ENCODE measurements around the gene GRID2. TPM values are rescaled to one million over a fixed set of nuclear protein-coding genes. Genes with fewer than 3 reads are reported as not detected.

The GRID2 gene
- total RNA-seq, 1 donor from 2014 or later = not detected

- no peaks in the 10 kb centered on the region for H3K27me3 ChIP-seq (ENCODE audit: low read depth)
- TF ChIP-seq, protein P1, sequence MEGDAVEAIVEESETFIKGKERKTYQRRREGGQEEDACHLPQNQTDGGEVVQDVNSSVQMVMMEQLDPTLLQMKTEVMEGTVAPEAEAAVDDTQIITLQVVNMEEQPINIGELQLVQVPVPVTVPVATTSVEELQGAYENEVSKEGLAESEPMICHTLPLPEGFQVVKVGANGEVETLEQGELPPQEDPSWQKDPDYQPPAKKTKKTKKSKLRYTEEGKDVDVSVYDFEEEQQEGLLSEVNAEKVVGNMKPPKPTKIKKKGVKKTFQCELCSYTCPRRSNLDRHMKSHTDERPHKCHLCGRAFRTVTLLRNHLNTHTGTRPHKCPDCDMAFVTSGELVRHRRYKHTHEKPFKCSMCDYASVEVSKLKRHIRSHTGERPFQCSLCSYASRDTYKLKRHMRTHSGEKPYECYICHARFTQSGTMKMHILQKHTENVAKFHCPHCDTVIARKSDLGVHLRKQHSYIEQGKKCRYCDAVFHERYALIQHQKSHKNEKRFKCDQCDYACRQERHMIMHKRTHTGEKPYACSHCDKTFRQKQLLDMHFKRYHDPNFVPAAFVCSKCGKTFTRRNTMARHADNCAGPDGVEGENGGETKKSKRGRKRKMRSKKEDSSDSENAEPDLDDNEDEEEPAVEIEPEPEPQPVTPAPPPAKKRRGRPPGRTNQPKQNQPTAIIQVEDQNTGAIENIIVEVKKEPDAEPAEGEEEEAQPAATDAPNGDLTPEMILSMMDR (IDR thresholded peaks at IDR 0.05; ENCODE audit: borderline replicate concordance) = no peak
- no peak overlapping the region for H3K27ac ChIP-seq (replicated peaks)
- intact Hi-C loops (cut with micrococcal nuclease) = no loop called here
- no peaks in the 10 kb centered on the region for H3K36me3 ChIP-seq
- H3K4me3 ChIP-seq = no peak overlapping the region
- H3K4me1 ChIP-seq = no peaks in the 10 kb centered on the region
- peaks cover 22% of the 10 kb centered on the region for H3K9me3 ChIP-seq (replicated peaks)
- no peak for DNase-seq
These were observed 658.1 kb downstream of the GRID2 start for GRCh38 chr4:92961881-92962280.

DNA sequence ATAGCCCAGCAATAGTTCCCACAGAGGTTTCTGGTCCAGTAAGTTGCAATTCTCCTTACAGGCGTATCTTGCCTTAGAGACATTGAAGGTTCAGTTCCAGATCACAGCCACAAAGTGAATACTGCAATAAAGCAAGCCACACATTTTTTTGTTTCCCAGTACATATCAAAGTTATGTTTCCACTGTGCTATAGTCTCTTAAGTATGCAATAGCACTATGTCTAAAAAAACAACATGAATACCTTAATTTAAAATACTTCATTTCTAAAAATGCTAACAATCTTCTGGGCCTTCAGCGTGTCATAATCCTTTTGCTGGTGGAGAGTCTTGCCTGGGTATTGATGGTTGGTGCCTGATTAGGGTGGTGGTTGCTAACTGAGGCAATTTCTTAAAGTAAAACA is 659.1 kb downstream of the GRID2 start:
- intact Hi-C loops (cut with micrococcal nuclease) = no loop called here
- no peaks in the 10 kb centered on the region for H3K36me3 ChIP-seq
- H3K9me3 ChIP-seq (replicated peaks) = peaks cover 17% of the 10 kb centered on the region
- H3K4me3 ChIP-seq = no peak overlapping the region
- no peak for DNase-seq
- TF ChIP-seq, protein P1 (IDR thresholded peaks at IDR 0.05; ENCODE audit: borderline replicate concordance) = no peak
- no peaks in the 10 kb centered on the region for H3K27me3 ChIP-seq (ENCODE audit: low read depth)
- no peaks in the 10 kb centered on the region for H3K4me1 ChIP-seq
- no peak overlapping the region for H3K27ac ChIP-seq (replicated peaks)

- H3K36me3 ChIP-seq = no peaks in the 10 kb centered on the region
- TF ChIP-seq, protein P1 (IDR thresholded peaks at IDR 0.05; ENCODE audit: borderline replicate concordance) = no peak
- H3K4me1 ChIP-seq = no peaks in the 10 kb centered on the region
- H3K4me3 ChIP-seq = no peak overlapping the region
- H3K9me3 ChIP-seq (replicated peaks) = peaks cover 21% of the 10 kb centered on the region
- H3K27ac ChIP-seq (replicated peaks) = no peak overlapping the region
- intact Hi-C loops (cut with micrococcal nuclease) = no loop called here
- no peaks in the 10 kb centered on the region for H3K27me3 ChIP-seq (ENCODE audit: low read depth)
- DNase-seq = no peak
These were observed 664.8 kb downstream of the GRID2 start for GRCh38 chr4:92968556-92968955.

GRCh38 chr4:92968996-92969395 is 665.2 kb downstream of the GRID2 start:
- no peaks in the 10 kb centered on the region for H3K4me1 ChIP-seq
- intact Hi-C loops (cut with micrococcal nuclease) = no loop called here
- no peaks in the 10 kb centered on the region for H3K27me3 ChIP-seq (ENCODE audit: low read depth)
- TF ChIP-seq, protein P1 (IDR thresholded peaks at IDR 0.05; ENCODE audit: borderline replicate concordance) = no peak
- H3K4me3 ChIP-seq = no peak overlapping the region
- no peaks in the 10 kb centered on the region for H3K36me3 ChIP-seq
- H3K9me3 ChIP-seq (replicated peaks) = peaks cover 21% of the 10 kb centered on the region
- DNase-seq = no peak
- no peak overlapping the region for H3K27ac ChIP-seq (replicated peaks)

DNA sequence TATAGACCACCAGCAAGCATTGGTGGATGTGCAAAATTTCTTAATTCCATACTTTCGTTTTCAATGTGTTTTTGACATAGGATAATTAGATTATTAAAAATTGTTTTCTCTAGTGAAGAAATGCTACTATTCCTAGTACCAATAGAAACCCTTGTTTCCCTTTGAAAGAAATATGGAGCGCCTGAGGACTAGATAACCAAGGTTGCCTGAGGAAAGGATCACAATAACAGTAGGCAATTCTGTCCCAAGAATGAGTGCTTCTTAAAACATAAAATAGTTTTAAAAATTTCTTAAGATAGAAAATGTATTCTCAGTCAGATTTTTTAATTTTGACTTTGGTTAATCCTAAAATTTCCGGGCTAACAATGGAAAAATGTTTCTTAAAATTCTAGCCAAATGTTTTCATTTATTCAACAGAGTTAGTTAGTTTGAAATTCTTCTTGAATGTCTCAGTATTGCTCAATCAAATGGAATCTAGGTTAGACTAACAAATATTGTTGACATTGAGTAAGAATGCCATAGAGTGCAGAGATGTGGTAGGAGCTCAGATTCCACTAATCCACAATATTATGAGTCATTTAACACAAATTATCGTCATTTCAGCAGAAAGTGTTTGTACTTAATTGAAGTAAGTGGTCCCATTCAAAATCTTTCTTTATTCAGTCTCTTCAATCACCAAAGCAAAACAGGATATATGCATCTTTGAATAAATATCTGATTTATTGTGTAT is 666.0 kb downstream of the GRID2 start:
- H3K4me1 ChIP-seq = no peaks in the 10 kb centered on the region
- H3K36me3 ChIP-seq = no peaks in the 10 kb centered on the region
- intact Hi-C loops (cut with micrococcal nuclease) = no loop called here
- H3K27ac ChIP-seq (replicated peaks) = no peak overlapping the region
- TF ChIP-seq, protein P1 (IDR thresholded peaks at IDR 0.05; ENCODE audit: borderline replicate concordance) = no peak
- H3K27me3 ChIP-seq (ENCODE audit: low read depth) = no peaks in the 10 kb centered on the region
- H3K4me3 ChIP-seq = no peak overlapping the region
- DNase-seq = no peak
- H3K9me3 ChIP-seq (replicated peaks) = peaks cover 21% of the 10 kb centered on the region

All from left ventricle myocardium inferior (tissue), 1 donor.